GM18520 (cell line): ENCODE data around the gene WRNIP1.
"Not testable (repeated sequence)": the region's sequence is repeated elsewhere in the genome, so short reads cannot be mapped to it uniquely, and the experiment has no call there.

Source experiments
- ATAC-seq: cut with Tn5 transposase; IDR thresholded peaks from one replicate; pipeline ENCODE4 v1.9.1; 2021; ENCODE audit not compliant: unreplicated experiment

WRNIP1 gene

GRCh38 chr6:2782825-2783187 is 17.6 kb downstream of the WRNIP1 start:
- no peak for ATAC-seq

GRCh38 chr6:2783188-2783963 is 18.2 kb downstream of the WRNIP1 start:
- ATAC-seq: no peak

GRCh38 chr6:2784061-2784460 is 18.9 kb downstream of the WRNIP1 start:
- ATAC-seq: no peak

- no peak for ATAC-seq
Observed at GRCh38 chr6:2784930-2785329, 19.7 kb downstream of the WRNIP1 start.

- ATAC-seq: no peak
Observed at GRCh38 chr6:2786269-2786668, 21.1 kb downstream of the WRNIP1 start.

GRCh38 chr6:2790588-2791449 is 25.6 kb downstream of the WRNIP1 start:
- peak; percentile 71 for ATAC-seq

- no peak for ATAC-seq
Observed at GRCh38 chr6:2791450-2791974, 26.3 kb downstream of the WRNIP1 start.

- no peak for ATAC-seq
Observed at GRCh38 chr6:2792330-2793110, 27.3 kb downstream of the WRNIP1 start.

- no peak for ATAC-seq
Observed at GRCh38 chr6:2793534-2794151, 28.4 kb downstream of the WRNIP1 start.

GRCh38 chr6:2794171-2794730 is 29.1 kb downstream of the WRNIP1 start:
- ATAC-seq: no peak

GRCh38 chr6:2795162-2795561 is 30.0 kb downstream of the WRNIP1 start:
- ATAC-seq: no peak

GRCh38 chr6:2795956-2796355 is 30.8 kb downstream of the WRNIP1 start:
- no peak for ATAC-seq

GRCh38 chr6:2796861-2797260 is 31.7 kb downstream of the WRNIP1 start:
- ATAC-seq: no peak

- no peak for ATAC-seq
Observed at GRCh38 chr6:2797564-2798031, 32.4 kb downstream of the WRNIP1 start.

GRCh38 chr6:2798586-2799134 is 33.5 kb downstream of the WRNIP1 start:
- ATAC-seq: no peak

- ATAC-seq: no peak
Observed at GRCh38 chr6:2799936-2800527, 34.8 kb downstream of the WRNIP1 start.

GRCh38 chr6:2800552-2801316 is 35.5 kb downstream of the WRNIP1 start:
- no peak for ATAC-seq

GRCh38 chr6:2801687-2802086 is 36.5 kb downstream of the WRNIP1 start:
- ATAC-seq: not testable (repeated sequence)

GRCh38 chr6:2802521-2803060 is 37.4 kb downstream of the WRNIP1 start:
- no peak for ATAC-seq
